Natural killer cell (primary cell): ENCODE measurements around the gene MAST4. TPM values are rescaled to one million over a fixed set of nuclear protein-coding genes. Genes with fewer than 3 reads are reported as not detected.
A peak's percentile ranks its signal among the peaks of the same experiment; 100 is the strongest.

Experiments
- ATAC-seq, 3 donors: fragments of 150-1000 bp in 2 of 3; fragments of 200-7000 bp in 1 of 3; cut with Tn5 transposase; 1 replicate in 1 of 3; 2 replicates in 2 of 3; pipeline ENCODE4 v1.10.0; 2021; ENCODE audit warnings: mild to moderate bottlenecking in 2 of 3, moderate library complexity in 2 of 3
- DNase-seq, 2 donors: peaks; one replicate each; pipeline versions ENCODE4 v3.0.0 to v3.0.0-alpha.2; 2013 to 2021; ENCODE audit warnings: mixed read lengths in 1 of 2
- H3K27ac ChIP-seq: one replicate; pipeline ENCODE4 v1.5.1; 2013; ENCODE audit warnings: mild to moderate bottlenecking, low read length
- H3K27me3 ChIP-seq: one replicate; pipeline ENCODE4 v1.6.1; 2013; ENCODE audit warnings: low read length; ENCODE audit not compliant: control insufficient read depth, insufficient read depth
- H3K36me3 ChIP-seq: one replicate; pipeline ENCODE4 v1.6.1; 2013; ENCODE audit warnings: low read length; ENCODE audit not compliant: control insufficient read depth, insufficient read depth
- H3K4me1 ChIP-seq: one replicate; pipeline ENCODE4 v1.6.1; 2013; ENCODE audit warnings: low read length; ENCODE audit not compliant: control insufficient read depth, insufficient read depth
- H3K4me3 ChIP-seq: one replicate; pipeline ENCODE4 v1.5.1; 2013; ENCODE audit warnings: low read length
- H3K9me3 ChIP-seq: one replicate; pipeline ENCODE4 v1.6.1; 2013; ENCODE audit warnings: low read length; ENCODE audit not compliant: control insufficient read depth, insufficient read depth
- H3K27ac Mint-ChIP-seq, 2 donors: one replicate each; pipeline ENCODE4 v1.8.0; 2022; ENCODE audit warnings: mild to moderate bottlenecking in 2 of 2, mixed read lengths in 2 of 2, moderate library complexity in 1 of 2
- H3K27me3 Mint-ChIP-seq, 2 donors: one replicate each; pipeline ENCODE4 v1.8.0; 2022; ENCODE audit warnings: low read depth in 2 of 2, mixed read lengths in 2 of 2
- H3K36me3 Mint-ChIP-seq: one replicate; pipeline ENCODE4 v1.8.0; 2022; ENCODE audit warnings: mixed read lengths
- H3K4me1 Mint-ChIP-seq, 2 donors: one replicate each; pipeline ENCODE4 v1.8.0; 2022; ENCODE audit warnings: mixed read lengths in 2 of 2
- H3K4me3 Mint-ChIP-seq: one replicate; pipeline ENCODE4 v1.8.0; 2022; ENCODE audit warnings: mild to moderate bottlenecking, moderate library complexity, mixed read lengths
- H3K9me3 Mint-ChIP-seq, 2 donors: one replicate each; pipeline ENCODE4 v1.8.0; 2022; ENCODE audit warnings: mixed read lengths in 2 of 2
- WGBS: methylation state at CpG from one replicate; pipeline ENCODE4 v1.1.7; 2013; ENCODE audit warnings: missing lambda C conversion rate; ENCODE audit not compliant: insufficient coverage; 5-methylcytosine and 5-hydroxymethylcytosine counted together
- intact Hi-C: fragments of 100-400 bp; cut with micrococcal nuclease; formaldehyde crosslinking; loops from one replicate; pipeline ENCODE4 v1.14.2; 2022
- total RNA-seq, 4 donors: library from RNA; stranded (reverse); fragments of 120-200 nt in 1 of 4; gene quantifications; one replicate each; pipeline versions ENCODE4 v1.2.3 to v1.2.4, GENCODE V29; 2013 to 2022
- TF ChIP-seq, protein P1 (sequence below): fragments of 200-600 bp; IDR thresholded peaks from one replicate; pipeline ENCODE4 v1.8.0; 2022; ENCODE audit warnings: antibody characterized with exemption

Gene MAST4
- total RNA-seq, 3 donors from 2014 or later (not counting 1 experiment from before 2014, with no cell fraction given), result 6.5 to 14.1 (median 12.7) TPM

DNA sequence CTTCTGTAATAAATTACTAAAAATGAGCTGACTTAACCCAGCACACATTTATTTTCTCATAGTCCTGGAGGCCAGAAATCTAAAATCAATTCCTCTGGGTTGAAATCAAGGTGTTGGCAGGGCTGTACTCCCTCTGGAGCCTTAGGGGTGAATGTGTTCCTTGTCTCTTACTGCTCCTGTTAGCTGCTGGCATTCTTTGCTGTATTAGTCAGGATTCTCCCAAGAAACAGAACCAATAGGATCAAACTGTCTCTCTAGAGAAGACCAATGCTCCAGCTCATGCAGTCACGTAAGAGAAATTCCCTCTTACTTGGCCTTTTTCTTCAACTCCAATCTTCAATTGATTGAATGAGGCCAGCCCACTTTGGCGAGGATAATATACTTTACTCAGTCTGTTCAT lies 615.7 kb downstream of the MAST4 start:
- no peaks in the 10 kb centered on the region for H3K36me3 Mint-ChIP-seq
- ATAC-seq (no peak), DNase-seq (no peak)
- H3K9me3 ChIP-seq, result no peaks in the 10 kb centered on the region
- H3K4me3 ChIP-seq, result no peak overlapping the region
- TF ChIP-seq, protein P1, sequence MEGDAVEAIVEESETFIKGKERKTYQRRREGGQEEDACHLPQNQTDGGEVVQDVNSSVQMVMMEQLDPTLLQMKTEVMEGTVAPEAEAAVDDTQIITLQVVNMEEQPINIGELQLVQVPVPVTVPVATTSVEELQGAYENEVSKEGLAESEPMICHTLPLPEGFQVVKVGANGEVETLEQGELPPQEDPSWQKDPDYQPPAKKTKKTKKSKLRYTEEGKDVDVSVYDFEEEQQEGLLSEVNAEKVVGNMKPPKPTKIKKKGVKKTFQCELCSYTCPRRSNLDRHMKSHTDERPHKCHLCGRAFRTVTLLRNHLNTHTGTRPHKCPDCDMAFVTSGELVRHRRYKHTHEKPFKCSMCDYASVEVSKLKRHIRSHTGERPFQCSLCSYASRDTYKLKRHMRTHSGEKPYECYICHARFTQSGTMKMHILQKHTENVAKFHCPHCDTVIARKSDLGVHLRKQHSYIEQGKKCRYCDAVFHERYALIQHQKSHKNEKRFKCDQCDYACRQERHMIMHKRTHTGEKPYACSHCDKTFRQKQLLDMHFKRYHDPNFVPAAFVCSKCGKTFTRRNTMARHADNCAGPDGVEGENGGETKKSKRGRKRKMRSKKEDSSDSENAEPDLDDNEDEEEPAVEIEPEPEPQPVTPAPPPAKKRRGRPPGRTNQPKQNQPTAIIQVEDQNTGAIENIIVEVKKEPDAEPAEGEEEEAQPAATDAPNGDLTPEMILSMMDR, result no peak
- peaks cover 41 to 45% of the 10 kb centered on the region in 2 donors for H3K4me1 Mint-ChIP-seq
- H3K27me3 ChIP-seq, result no peaks in the 10 kb centered on the region
- H3K4me3 Mint-ChIP-seq, result no peak overlapping the region
- H3K27ac ChIP-seq, result no peak overlapping the region
- H3K27ac Mint-ChIP-seq, result no peak overlapping the region
- H3K36me3 ChIP-seq, result no peaks in the 10 kb centered on the region
- 100% methylated on average over 2 of the region's 2 CpGs for WGBS
- peaks cover 45% of the 10 kb centered on the region for H3K4me1 ChIP-seq
- intact Hi-C loops, result no loop called here
- H3K9me3 Mint-ChIP-seq, result no peaks in the 10 kb centered on the region
- no peaks in the 10 kb centered on the region for H3K27me3 Mint-ChIP-seq

DNA sequence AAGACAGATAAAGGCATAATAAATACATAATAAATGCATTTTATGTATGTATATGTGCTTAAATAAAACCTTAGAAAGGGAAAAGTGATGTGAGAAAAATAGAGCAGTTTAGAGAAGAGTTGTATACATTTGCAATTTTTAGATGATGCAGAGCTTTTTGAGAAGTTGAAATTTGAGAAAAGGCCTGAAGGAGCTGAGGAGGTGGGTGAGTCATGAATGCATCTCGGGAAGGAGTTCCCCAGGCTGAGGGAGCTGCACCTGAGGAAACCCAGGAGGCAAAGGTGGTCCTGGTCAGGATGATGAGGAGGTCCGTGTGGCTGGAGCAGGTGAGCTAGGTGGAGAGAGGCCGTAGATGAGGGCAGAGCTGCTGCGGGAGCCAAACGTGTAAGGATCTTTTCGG lies 617.8 kb downstream of the MAST4 start:
- no peak overlapping the region for H3K4me3 ChIP-seq
- intact Hi-C loops, result no loop called here
- H3K9me3 ChIP-seq, result no peaks in the 10 kb centered on the region
- H3K27ac ChIP-seq, result no peak overlapping the region
- H3K27me3 ChIP-seq, result no peaks in the 10 kb centered on the region
- Mint-ChIP-seq H3K9me3 (no peaks in the 10 kb centered on the region), H3K27ac (peak overlapping the region; percentile 94 to 97), H3K27me3 (no peaks in the 10 kb centered on the region), H3K36me3 (no peaks in the 10 kb centered on the region), H3K4me3 (peak overlapping the region; percentile 59), H3K4me1 (peaks cover 32 to 40% of the 10 kb centered on the region in 2 donors)
- no peak for DNase-seq
- H3K4me1 ChIP-seq, result peaks cover 32% of the 10 kb centered on the region
- no peak for ATAC-seq
- TF ChIP-seq, protein P1, result no peak
- 92% methylated on average over 6 of the region's 6 CpGs for WGBS
- H3K36me3 ChIP-seq, result no peaks in the 10 kb centered on the region

- H3K27me3 Mint-ChIP-seq, result no peaks in the 10 kb centered on the region
- peak overlapping the region; percentile 90 for H3K27ac ChIP-seq
- H3K9me3 ChIP-seq, result no peaks in the 10 kb centered on the region
- intact Hi-C loops, result no loop called here
- no peak for ATAC-seq
- peaks cover 27 to 37% of the 10 kb centered on the region in 2 donors for H3K4me1 Mint-ChIP-seq
- H3K36me3 ChIP-seq, result no peaks in the 10 kb centered on the region
- peaks cover 28% of the 10 kb centered on the region for H3K4me1 ChIP-seq
- TF ChIP-seq, protein P1, result no peak
- WGBS, result 89% methylated on average over 12 of the region's 12 CpGs
- peak overlapping the region; percentile 94 to 97 for H3K27ac Mint-ChIP-seq
- H3K9me3 Mint-ChIP-seq, result no peaks in the 10 kb centered on the region
- DNase-seq, result no peak
- H3K27me3 ChIP-seq, result no peaks in the 10 kb centered on the region
- no peaks in the 10 kb centered on the region for H3K36me3 Mint-ChIP-seq
- no peak overlapping the region for H3K4me3 ChIP-seq
- H3K4me3 Mint-ChIP-seq, result no peak overlapping the region
Measured at GRCh38 chr5:67214707-67215447, 618.7 kb downstream of the MAST4 start.
